MM.1S (cell line): ENCODE measurements around the gene AADACL2.

Experiments used
- CTCF ChIP-seq: fragments of 300-600 bp; sonication (generic); IDR thresholded peaks from 2 replicates; pipeline ENCODE4 v1.5.1; 2016; ENCODE audit warnings: antibody characterized with exemption, low read length, mixed read lengths
- EZH2 ChIP-seq: fragments of 300-600 bp; sonication (generic); optimal IDR thresholded peaks from 2 replicates; pipeline ENCODE3; 2017; ENCODE audit warnings: low read depth, mild to moderate bottlenecking, antibody characterized with exemption, low read length, mixed read lengths
- EZH2phosphoT487 ChIP-seq: fragments of 300-600 bp; sonication (generic); IDR thresholded peaks from 2 replicates; pipeline ENCODE4 v1.6.1; 2018; ENCODE audit warnings: antibody characterized with exemption, low read length

GRCh38 chr3:151770956-151771355 lies 37.2 kb downstream of the AADACL2 start:
- TF ChIP-seq CTCF = no peak
- no peak for TF ChIP-seq EZH2
- no peak for TF ChIP-seq EZH2phosphoT487
